ENCODE data around the gene KIF3B.
"Not testable (repeated sequence)": the region's sequence is repeated elsewhere in the genome, so short reads cannot be mapped to it uniquely, and the experiment has no call there.

Gene KIF3B

GRCh38 chr20:32337937-32338661 lies 60.6 kb downstream of the KIF3B start:
- no peak for DNase-seq (ENCODE audit: low read depth)

GRCh38 chr20:32338665-32339064 lies 61.2 kb downstream of the KIF3B start:
- TF ChIP-seq, protein P1, sequence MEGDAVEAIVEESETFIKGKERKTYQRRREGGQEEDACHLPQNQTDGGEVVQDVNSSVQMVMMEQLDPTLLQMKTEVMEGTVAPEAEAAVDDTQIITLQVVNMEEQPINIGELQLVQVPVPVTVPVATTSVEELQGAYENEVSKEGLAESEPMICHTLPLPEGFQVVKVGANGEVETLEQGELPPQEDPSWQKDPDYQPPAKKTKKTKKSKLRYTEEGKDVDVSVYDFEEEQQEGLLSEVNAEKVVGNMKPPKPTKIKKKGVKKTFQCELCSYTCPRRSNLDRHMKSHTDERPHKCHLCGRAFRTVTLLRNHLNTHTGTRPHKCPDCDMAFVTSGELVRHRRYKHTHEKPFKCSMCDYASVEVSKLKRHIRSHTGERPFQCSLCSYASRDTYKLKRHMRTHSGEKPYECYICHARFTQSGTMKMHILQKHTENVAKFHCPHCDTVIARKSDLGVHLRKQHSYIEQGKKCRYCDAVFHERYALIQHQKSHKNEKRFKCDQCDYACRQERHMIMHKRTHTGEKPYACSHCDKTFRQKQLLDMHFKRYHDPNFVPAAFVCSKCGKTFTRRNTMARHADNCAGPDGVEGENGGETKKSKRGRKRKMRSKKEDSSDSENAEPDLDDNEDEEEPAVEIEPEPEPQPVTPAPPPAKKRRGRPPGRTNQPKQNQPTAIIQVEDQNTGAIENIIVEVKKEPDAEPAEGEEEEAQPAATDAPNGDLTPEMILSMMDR (IDR thresholded peaks at IDR 0.05; ENCODE audit: insufficient read depth, low read depth, low read length, missing control alignments), result no peak
- no peak for DNase-seq (ENCODE audit: low read depth)
- no peak overlapping the region for H3K4me3 ChIP-seq (ENCODE audit: low read length)

More at GRCh38 chr20:32337937-32338661, 60.6 kb downstream of the KIF3B start:
- TF ChIP-seq, protein P1 (IDR thresholded peaks at IDR 0.05; ENCODE audit: insufficient read depth, low read depth, low read length, missing control alignments), result no peak
- no peak overlapping the region for H3K4me3 ChIP-seq (ENCODE audit: low read length)

GRCh38 chr20:32339116-32339515 lies 61.7 kb downstream of the KIF3B start:
- no peak overlapping the region for H3K4me3 ChIP-seq (ENCODE audit: low read length)
- TF ChIP-seq, protein P1 (IDR thresholded peaks at IDR 0.05; ENCODE audit: insufficient read depth, low read depth, low read length, missing control alignments), result no peak
- DNase-seq (ENCODE audit: low read depth), result no peak

- peak; percentile 41 for DNase-seq (ENCODE audit: low read depth)
- H3K4me3 ChIP-seq (ENCODE audit: low read length), result not testable (repeated sequence)
These were observed 63.6 kb downstream of the KIF3B start for GRCh38 chr20:32341053-32341452.

- TF ChIP-seq, protein P1 (IDR thresholded peaks at IDR 0.05; ENCODE audit: insufficient read depth, low read depth, low read length, missing control alignments), result no peak
- DNase-seq (ENCODE audit: low read depth), result peak; percentile 95
- H3K4me3 ChIP-seq (ENCODE audit: low read length), result no peak overlapping the region
These were observed 66.0 kb downstream of the KIF3B start for GRCh38 chr20:32343439-32343838.

DNA sequence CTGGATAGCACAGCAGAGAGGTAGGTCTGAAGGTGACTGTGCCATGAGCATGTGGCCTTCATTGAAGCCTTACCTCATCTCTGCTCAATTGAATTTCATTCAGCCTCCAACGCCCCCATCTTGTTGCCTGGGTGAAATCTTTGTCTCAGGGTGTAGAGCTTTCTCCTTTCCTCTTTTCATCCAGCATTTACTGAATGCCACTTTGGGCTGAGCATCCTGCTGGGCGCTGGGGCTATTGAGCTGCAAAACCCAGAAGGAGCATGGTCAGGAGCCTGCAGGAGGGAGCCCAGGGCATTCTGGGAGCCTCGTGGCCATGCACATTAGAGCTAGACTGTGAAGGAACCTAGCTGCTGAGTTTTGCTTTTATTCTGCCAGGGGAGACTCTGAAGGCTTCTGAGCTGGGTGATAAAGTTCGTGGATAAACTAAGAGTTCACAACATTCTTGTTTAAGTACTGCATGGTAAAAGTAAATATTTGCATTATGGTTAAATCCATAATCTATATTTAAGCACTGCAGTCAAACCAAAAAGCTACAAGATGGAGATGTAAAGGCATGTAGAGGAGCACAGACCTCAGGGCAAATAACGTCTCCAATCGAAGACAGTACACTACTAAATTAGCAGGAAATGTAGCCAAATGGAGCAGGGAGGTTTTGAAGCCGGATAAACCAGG lies 67.5 kb downstream of the KIF3B start:
- DNase-seq (ENCODE audit: low read depth), result no peak
- no peak overlapping the region for H3K4me3 ChIP-seq (ENCODE audit: low read length)
- TF ChIP-seq, protein P1 (IDR thresholded peaks at IDR 0.05; ENCODE audit: insufficient read depth, low read depth, low read length, missing control alignments), result no peak

DNA sequence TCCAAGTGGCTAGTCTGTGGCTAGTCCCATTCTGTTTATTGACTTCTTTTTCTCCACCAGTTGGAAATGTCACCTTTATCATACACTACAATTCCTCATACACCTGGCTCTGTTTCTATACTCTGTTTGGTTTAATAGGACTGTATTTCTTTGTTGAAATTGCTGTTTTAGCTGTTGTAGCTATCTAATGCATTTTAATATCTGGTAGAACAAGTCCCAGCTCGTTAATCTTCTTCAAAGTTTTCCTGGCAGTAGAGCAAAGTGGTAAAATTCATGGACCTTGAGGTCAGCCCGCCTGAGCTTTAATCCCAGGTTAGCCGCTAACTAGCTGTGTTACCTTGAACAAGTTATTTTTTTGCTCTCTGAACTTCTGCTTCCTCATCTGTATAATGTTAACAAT lies 70.8 kb downstream of the KIF3B start:
- H3K4me3 ChIP-seq (ENCODE audit: low read length), result no peak overlapping the region
- DNase-seq (ENCODE audit: low read depth), result no peak
- TF ChIP-seq, protein P1 (IDR thresholded peaks at IDR 0.05; ENCODE audit: insufficient read depth, low read depth, low read length, missing control alignments), result no peak
